H1 (cell line): ENCODE results near the gene KRT10. TPM values are rescaled to one million over a fixed set of nuclear protein-coding genes. Genes with fewer than 3 reads are reported as not detected.

Experiments
- CTCF ChIA-PET: fragments of 300-600 bp; sonication (Branson Sonifier 250); formaldehyde crosslinking; loops from one replicate; lab custom pipeline; 2021; ENCODE audit not compliant: partially characterized antibody; lab: Charles Lee
- POLR2A ChIA-PET: fragments of 300-600 bp; sonication (Branson Sonifier 250); formaldehyde crosslinking; loops from one replicate; lab custom pipeline; 2021; ENCODE audit warnings: inconsistent platforms; ENCODE audit not compliant: partially characterized antibody; lab: Charles Lee
- DNase-seq, 2 experiments: peaks; one replicate each; pipeline versions ENCODE4 v3.0.0 to v3.0.0-alpha.2; 2010 to 2022; ENCODE audit warnings: low spot score in 2 of 2, low read depth in 1 of 2, mixed read lengths in 1 of 2
- FAIRE-seq: peaks from 2 replicates; lab custom pipeline; 2011; peaks lifted over from hg19 to GRCh38; lab: Jason Lieb, UNC
- H2AFZ ChIP-seq: 2 replicates; pipeline ENCODE4 v1.8.1; 2012; ENCODE audit warnings: low read length, inconsistent platforms
- H2AK5ac ChIP-seq: 2 replicates; pipeline ENCODE4 v1.6.1; 2013; ENCODE audit warnings: low read depth, low read length
- H2BK120ac ChIP-seq: replicated peaks from 2 replicates; pipeline ENCODE3; 2013; ENCODE audit warnings: low read depth, low read length, inconsistent platforms
- H2BK12ac ChIP-seq: 2 replicates; pipeline ENCODE4 v1.6.1; 2013; ENCODE audit warnings: low read depth, low read length
- H2BK15ac ChIP-seq: 2 replicates; pipeline ENCODE4 v1.6.1; 2013; ENCODE audit warnings: low read length
- H2BK20ac ChIP-seq: 2 replicates; pipeline ENCODE4 v1.6.1; 2013; ENCODE audit warnings: low read length
- H2BK5ac ChIP-seq: 2 replicates; pipeline ENCODE4 v1.6.1; 2013; ENCODE audit warnings: low read depth, low read length
- H3K14ac ChIP-seq: 2 replicates; pipeline ENCODE4 v1.6.1; 2013; ENCODE audit warnings: inconsistent platforms; ENCODE audit not compliant: insufficient read length
- H3K18ac ChIP-seq: 2 replicates; pipeline ENCODE4 v1.6.1; 2013; ENCODE audit warnings: low read length; ENCODE audit errors: extremely low read depth
- H3K23ac ChIP-seq: 2 replicates; pipeline ENCODE4 v1.6.1; 2013; ENCODE audit warnings: inconsistent platforms; ENCODE audit not compliant: insufficient read length
- H3K23me2 ChIP-seq: 2 replicates; pipeline ENCODE4 v1.6.1; 2013; ENCODE audit warnings: low read depth, low read length
- H3K27ac ChIP-seq: 2 replicates; pipeline ENCODE4 v1.6.1; 2011; ENCODE audit warnings: low read depth, low read length, inconsistent platforms
- H3K27me3 ChIP-seq, 4 experiments: replicated peaks in 1 of 4; 1 replicate in 1 of 4; 2 replicates in 3 of 4; pipeline versions ENCODE4 v1.6.1 to v1.8.1; 2011 to 2013; ENCODE audit warnings: low read length in 3 of 4, mild to moderate bottlenecking in 3 of 4, inconsistent platforms in 2 of 4, mixed read lengths in 2 of 4, moderate library complexity in 1 of 4; ENCODE audit not compliant: control insufficient read depth in 3 of 4, insufficient read depth in 3 of 4; ENCODE audit errors: extremely low read depth in 1 of 4
- H3K36me3 ChIP-seq, 4 experiments: 2 replicates each; pipeline versions ENCODE4 v1.6.1 to v1.8.1; 2011 to 2013; ENCODE audit warnings: mild to moderate bottlenecking in 4 of 4, low read length in 3 of 4, moderate library complexity in 2 of 4, control low read depth in 1 of 4, inconsistent platforms in 1 of 4; ENCODE audit not compliant: insufficient read depth in 4 of 4, control insufficient read depth in 2 of 4
- H3K4ac ChIP-seq: replicated peaks from 2 replicates; pipeline ENCODE3; 2013; ENCODE audit warnings: low read length, low read depth, mixed read lengths, inconsistent platforms; ENCODE audit not compliant: insufficient read length
- H3K4me1 ChIP-seq, 4 experiments: replicated peaks in 1 of 4; 1 replicate in 1 of 4; 2 replicates in 3 of 4; pipeline versions ENCODE4 v1.6.1 to v1.8.1; 2011 to 2013; ENCODE audit warnings: low read length in 3 of 4, inconsistent platforms in 2 of 4, mixed read lengths in 1 of 4; ENCODE audit not compliant: insufficient read depth in 4 of 4, control insufficient read depth in 3 of 4
- H3K4me2 ChIP-seq, 2 experiments: 2 replicates each; pipeline versions ENCODE4 v1.6.1 to v1.8.1; 2011 to 2013; ENCODE audit warnings: low read depth in 2 of 2, low read length in 2 of 2, control low read depth in 1 of 2, inconsistent platforms in 1 of 2, mild to moderate bottlenecking in 1 of 2; ENCODE audit not compliant: insufficient read depth in 1 of 2
- H3K4me3 ChIP-seq, 4 experiments: fragments of 200-600, 300-600 bp in 1 of 4; sonication (generic), shearing (Covaris generic), sonication (Bioruptor Twin) in 1 of 4; 2 replicates each; pipeline versions ENCODE4 v1.5.1 to v1.8.1; 2011 to 2016; ENCODE audit warnings: low read length in 4 of 4, low read depth in 3 of 4, control low read depth in 2 of 4, inconsistent platforms in 2 of 4, mild to moderate bottlenecking in 2 of 4, mixed read lengths in 1 of 4, moderate library complexity in 1 of 4; ENCODE audit not compliant: insufficient read depth in 2 of 4; ENCODE audit errors: extremely low read depth in 1 of 4
- H3K56ac ChIP-seq: replicated peaks from 2 replicates; pipeline ENCODE3; 2013; ENCODE audit warnings: low read depth, mild to moderate bottlenecking, mixed read lengths, low read length, inconsistent platforms; ENCODE audit not compliant: insufficient read length
- H3K79me1 ChIP-seq: 2 replicates; pipeline ENCODE4 v1.6.1; 2013; ENCODE audit warnings: low read depth, low read length, control low read depth
- H3K79me2 ChIP-seq, 2 experiments: 2 replicates each; pipeline versions ENCODE4 v1.6.1 to v1.8.1; 2012 to 2013; ENCODE audit warnings: low read length in 2 of 2, mild to moderate bottlenecking in 2 of 2, inconsistent platforms in 1 of 2; ENCODE audit not compliant: insufficient read depth in 2 of 2, control insufficient read depth in 1 of 2
- H3K9ac ChIP-seq, 4 experiments: replicated peaks in 1 of 4; 1 replicate in 1 of 4; 2 replicates in 3 of 4; pipeline versions ENCODE4 v1.6.1 to v1.8.1; 2011 to 2013; ENCODE audit warnings: low read depth in 3 of 4, low read length in 3 of 4, control low read depth in 2 of 4, mild to moderate bottlenecking in 2 of 4, moderate library complexity in 2 of 4, inconsistent platforms in 1 of 4; ENCODE audit errors: extremely low read depth in 1 of 4
- H3K9me3 ChIP-seq, 2 experiments: 2 replicates each; pipeline versions ENCODE4 v1.6.1 to v1.8.1; 2012 to 2013; ENCODE audit warnings: mild to moderate bottlenecking in 2 of 2, moderate library complexity in 2 of 2, control low read depth in 1 of 2, inconsistent platforms in 1 of 2, low read depth in 1 of 2, low read length in 1 of 2, mixed read lengths in 1 of 2; ENCODE audit not compliant: insufficient read depth in 2 of 2
- H4K20me1 ChIP-seq, 2 experiments: replicated peaks in 1 of 2; 2 replicates each; pipeline versions ENCODE3 to v1.8.1; 2011 to 2013; ENCODE audit warnings: inconsistent platforms in 2 of 2, low read length in 2 of 2, mild to moderate bottlenecking in 1 of 2; ENCODE audit not compliant: insufficient read depth in 2 of 2, control insufficient read depth in 1 of 2
- H4K5ac ChIP-seq: 2 replicates; pipeline ENCODE4 v1.6.1; 2013; ENCODE audit warnings: low read length, low read depth, mixed read lengths, inconsistent platforms; ENCODE audit not compliant: insufficient read length
- H4K8ac ChIP-seq: 2 replicates; pipeline ENCODE4 v1.8.0; 2013; ENCODE audit warnings: mild to moderate bottlenecking, moderate library complexity, low read length, inconsistent platforms; ENCODE audit not compliant: insufficient read depth; ENCODE audit errors: extremely low read depth
- H4K91ac ChIP-seq: replicated peaks from 2 replicates; pipeline ENCODE3; 2013; ENCODE audit warnings: low read length, mixed read lengths, inconsistent platforms; ENCODE audit not compliant: insufficient read length
- BRCA1 ChIP-seq: IDR thresholded peaks from 2 replicates; pipeline ENCODE4 v1.6.1; 2012; ENCODE audit warnings: low read depth, low read length, improper control_type of control experiment
- CREB1 ChIP-seq: IDR thresholded peaks from 2 replicates; pipeline ENCODE4 v1.6.1; 2012; ENCODE audit warnings: inconsistent platforms
- HDAC2 ChIP-seq, 2 experiments: fragments of 300-600 bp in 1 of 2; sonication (generic) in 1 of 2; IDR thresholded peaks; 2 replicates each; pipeline ENCODE4 v1.6.1; 2011 to 2012; ENCODE audit warnings: low read depth in 2 of 2, low read length in 2 of 2, mild to moderate bottlenecking in 2 of 2, moderate library complexity in 2 of 2, borderline replicate concordance in 1 of 2, inconsistent platforms in 1 of 2
- KDM1A ChIP-seq: fragments of 200-600, 300-600 bp; sonication (generic); IDR thresholded peaks from 2 replicates; pipeline ENCODE4 v1.7.1; 2016; ENCODE audit warnings: mild to moderate bottlenecking, low read length, borderline replicate concordance
- MAFK ChIP-seq: IDR thresholded peaks from 2 replicates; pipeline ENCODE4 v1.6.1; 2012; ENCODE audit warnings: low read depth, mild to moderate bottlenecking, improper control_type of control experiment, low read length
- MAX ChIP-seq: IDR thresholded peaks from 2 replicates; pipeline ENCODE4 v1.6.1; 2012; ENCODE audit warnings: inconsistent platforms
- SIN3A ChIP-seq, 2 experiments: IDR thresholded peaks in 1 of 2; conservative IDR thresholded peaks in 1 of 2; 2 replicates each; pipeline ENCODE4 v1.6.1; 2011 to 2012; ENCODE audit warnings: low read length in 2 of 2, improper control_type of control experiment in 1 of 2, low read depth in 1 of 2, mild to moderate bottlenecking in 1 of 2
- SIRT6 ChIP-seq: IDR thresholded peaks from one replicate; pipeline ENCODE4 v1.7.1; 2012; ENCODE audit warnings: low read length, inconsistent platforms
- SP2 ChIP-seq: IDR thresholded peaks from 2 replicates; pipeline ENCODE4 v1.6.1; 2012; ENCODE audit warnings: mild to moderate bottlenecking, low read length, inconsistent platforms
- WGBS, 2 experiments: shearing (Covaris generic) in 1 of 2; methylation state at CpG; one replicate each; pipeline versions ENCODE4 v1.1.6 to v1.1.7; 2013 to 2015; ENCODE audit warnings: low lambda C conversion rate in 2 of 2, mixed read lengths in 2 of 2, inconsistent platforms in 1 of 2, low coverage in 1 of 2, missing lambda C conversion rate in 1 of 2; ENCODE audit not compliant: insufficient replicate concordance in 2 of 2, insufficient coverage in 1 of 2, insufficient read length in 1 of 2; ENCODE audit errors: extremely low coverage in 1 of 2, missing lambda C conversion rate in 1 of 2; 5-methylcytosine and 5-hydroxymethylcytosine counted together
- polyA plus RNA-seq, 7 experiments: library from polyadenylated mRNA; depleted of rRNA in 3 of 7; stranded (reverse) in 5 of 7; unstranded in 2 of 7; fragments of >200 nt in 5 of 7; fragments of 200-250 nt in 2 of 7; gene quantifications; 1 replicate in 5 of 7; 2 replicates in 1 of 7; 4 replicates in 1 of 7; pipeline versions ENCODE4 v1.2.1 to v1.2.3, GENCODE V29; 2011 to 2013; ENCODE audit warnings: missing spikeins in 2 of 7, mixed read lengths in 2 of 7
- total RNA-seq: library from RNA; stranded (reverse); fragmentation: NEBNext Ultra II Directional; extraction: Animal tissue kit (Norgen Biotek cat#: 25700); gene quantifications from 2 replicates; pipeline ENCODE4 v1.2.1, GENCODE V29; 2021

Gene KRT10
- total and polyA plus RNA-seq, 2 of the 8 experiments (the other 6 are each of a cell fraction or from before 2014, with no cell fraction given): 3.5 to 39.4 TPM

- Histone ChIP-seq H4K20me1 (no peaks in the 10 kb centered on the region), H2AK5ac (no peak overlapping the region), H3K79me1 (no peaks in the 10 kb centered on the region), H3K27ac (no peak overlapping the region), H3K4me2 (no peak overlapping the region), H4K8ac (no peak overlapping the region), H3K9ac (no peak overlapping the region), H2AFZ (no peak overlapping the region), H3K79me2 (no peaks in the 10 kb centered on the region), H3K4me3 (no peak overlapping the region), H3K27me3 (no peaks in the 10 kb centered on the region; a peak in 2 of 7 replicates), H4K91ac (no peak overlapping the region), H3K36me3 (no peaks in the 10 kb centered on the region), H3K56ac (no peak overlapping the region), H3K4me1 (no peaks in the 10 kb centered on the region), H3K23ac (no peak overlapping the region), H4K5ac (no peak overlapping the region), H3K18ac (no peak overlapping the region), H2BK5ac (no peak overlapping the region), H2BK12ac (no peak overlapping the region), H2BK20ac (no peak overlapping the region), H3K23me2 (no peaks in the 10 kb centered on the region), H2BK120ac (no peak overlapping the region), H3K9me3 (no peaks in the 10 kb centered on the region), H3K14ac (no peak overlapping the region), H2BK15ac (no peak overlapping the region), H3K4ac (no peak overlapping the region)
- WGBS, 2 experiments: 80% methylated on average over 6 of the region's 6 CpGs; no CpG with 5 or more reads in 1 of the 2 experiments
- FAIRE-seq (no peak), DNase-seq (no peak)
- ChIA-PET CTCF (interaction anchor here (1.5 kb wide), 1 partner anchor 738 kb away, joined by 4 read pairs; no protein-coding TSS in a partner anchor), POLR2A (no interaction called here)
- TF ChIP-seq SP2 (no peak), KDM1A (no peak), HDAC2 (IDR thresholded peaks at IDR 0.05; ENCODE audit: borderline replicate concordance in 1 of 2, low read depth in 2 of 2, low read length in 2 of 2) (no peak), BRCA1 (no peak), MAFK (no peak), CREB1 (no peak), SIN3A (conservative IDR thresholded peaks at IDR 0.05 in 1 of 2, IDR thresholded peaks at IDR 0.05 in 1 of 2; ENCODE audit: low read depth in 1 of 2, low read length in 2 of 2) (no peak), MAX (no peak), SIRT6 (no peak)
Observed at GRCh38 chr17:40810494-40810893, 11.9 kb downstream of the KRT10 start.
